MM.1S (cell line): ENCODE measurements around the gene SRP19.

Experiments used
- DNase-seq: peaks from one replicate; pipeline ENCODE4 v3.0.0-alpha.2; 2015
- H2AFZ ChIP-seq: fragments of 300-600 bp; sonication (generic); 2 replicates; pipeline ENCODE4 v1.6.0; 2016; ENCODE audit warnings: antibody characterized with exemption, low read length
- H3F3A ChIP-seq: fragments of 300-600 bp; sonication (generic); 2 replicates; pipeline ENCODE4 v1.6.1; 2016; ENCODE audit warnings: mild to moderate bottlenecking, antibody characterized with exemption, low read length, moderate library complexity, mixed read lengths; ENCODE audit not compliant: insufficient read depth
- H3K27ac ChIP-seq: fragments of 300-600 bp; sonication (generic); 2 replicates; pipeline ENCODE4 v1.5.1; 2016; ENCODE audit warnings: mild to moderate bottlenecking, low read length
- H3K27me3 ChIP-seq: fragments of 300-600 bp; sonication (generic); replicated peaks from 2 replicates; pipeline ENCODE4 v1.6.0; 2016; ENCODE audit warnings: low read length; ENCODE audit not compliant: insufficient read depth
- H3K36me3 ChIP-seq: fragments of 300-600 bp; sonication (generic); replicated peaks from 2 replicates; pipeline ENCODE4 v1.6.1; 2016; ENCODE audit warnings: mild to moderate bottlenecking, low read length, mixed read lengths; ENCODE audit not compliant: insufficient read depth
- H3K4me1 ChIP-seq: fragments of 300-600 bp; sonication (generic); 2 replicates; pipeline ENCODE4 v1.6.1; 2016; ENCODE audit warnings: low read length, mixed read lengths
- H3K4me2 ChIP-seq: fragments of 300-600 bp; sonication (generic); 2 replicates; pipeline ENCODE4 v1.6.0; 2016; ENCODE audit warnings: low read depth, low read length
- H3K4me3 ChIP-seq: fragments of 300-600 bp; sonication (generic); 2 replicates; pipeline ENCODE4 v1.5.1; 2016; ENCODE audit warnings: low read length, mixed read lengths
- H3K79me2 ChIP-seq: fragments of 300-600 bp; sonication (generic); 2 replicates; pipeline ENCODE4 v1.6.1; 2016; ENCODE audit warnings: mixed run types, low read length, mixed read lengths
- H3K9ac ChIP-seq: fragments of 300-600 bp; sonication (generic); 2 replicates; pipeline ENCODE4 v1.6.1; 2016; ENCODE audit warnings: low read length, mixed read lengths
- H3K9me2 ChIP-seq: fragments of 300-600 bp; sonication (generic); replicated peaks from 2 replicates; pipeline ENCODE4 v1.6.1; 2016; ENCODE audit warnings: mild to moderate bottlenecking, low read length, mixed read lengths; ENCODE audit not compliant: insufficient read depth
- H3K9me3 ChIP-seq: fragments of 300-600 bp; sonication (generic); replicated peaks from 2 replicates; pipeline ENCODE4 v1.6.1; 2016; ENCODE audit warnings: mild to moderate bottlenecking, low read length, mixed read lengths; ENCODE audit not compliant: insufficient read depth
- H4K20me1 ChIP-seq: fragments of 300-600 bp; sonication (generic); 2 replicates; pipeline ENCODE4 v1.6.1; 2016; ENCODE audit warnings: mild to moderate bottlenecking, low read length, moderate library complexity, mixed read lengths; ENCODE audit not compliant: insufficient read depth
- EZH2 ChIP-seq: fragments of 300-600 bp; sonication (generic); optimal IDR thresholded peaks from 2 replicates; pipeline ENCODE3; 2017; ENCODE audit warnings: low read depth, mild to moderate bottlenecking, antibody characterized with exemption, low read length, mixed read lengths
- EZH2phosphoT487 ChIP-seq: fragments of 300-600 bp; sonication (generic); IDR thresholded peaks from 2 replicates; pipeline ENCODE4 v1.6.1; 2018; ENCODE audit warnings: antibody characterized with exemption, low read length
- TF ChIP-seq, protein P1 (sequence below): fragments of 300-600 bp; sonication (generic); IDR thresholded peaks from 2 replicates; pipeline ENCODE4 v1.5.1; 2016; ENCODE audit warnings: antibody characterized with exemption, low read length, mixed read lengths

SRP19 gene

DNA sequence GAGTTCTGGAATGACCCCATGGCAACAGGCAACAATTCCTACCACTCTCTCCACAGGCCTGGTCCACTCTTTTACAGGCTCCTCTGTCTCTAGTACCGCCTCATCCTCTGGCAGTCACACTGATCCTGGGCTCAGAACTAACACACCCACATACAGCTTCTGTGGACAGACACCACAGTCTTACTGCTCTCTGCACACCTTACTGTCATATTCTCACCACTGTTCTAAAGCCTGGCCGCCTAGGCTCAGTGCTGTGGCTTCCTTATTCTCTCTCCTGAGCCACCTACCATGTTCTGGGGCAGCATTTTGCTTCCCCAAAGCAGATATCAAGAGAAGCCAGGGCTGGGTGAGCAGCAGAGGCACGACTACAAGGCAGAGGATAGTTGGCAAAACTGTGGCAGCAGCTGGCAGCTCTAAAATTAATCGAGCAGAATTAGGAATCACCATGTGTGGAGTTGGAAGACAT is 46.1 kb downstream of the SRP19 start:
- 0 out of 2 replicates have a peak, but pooled peaks cover 7% of the 10 kb centered on the region for H4K20me1 ChIP-seq
- H3K79me2 ChIP-seq: peaks cover 82% of the 10 kb centered on the region
- H2AFZ ChIP-seq: no peak overlapping the region

DNA sequence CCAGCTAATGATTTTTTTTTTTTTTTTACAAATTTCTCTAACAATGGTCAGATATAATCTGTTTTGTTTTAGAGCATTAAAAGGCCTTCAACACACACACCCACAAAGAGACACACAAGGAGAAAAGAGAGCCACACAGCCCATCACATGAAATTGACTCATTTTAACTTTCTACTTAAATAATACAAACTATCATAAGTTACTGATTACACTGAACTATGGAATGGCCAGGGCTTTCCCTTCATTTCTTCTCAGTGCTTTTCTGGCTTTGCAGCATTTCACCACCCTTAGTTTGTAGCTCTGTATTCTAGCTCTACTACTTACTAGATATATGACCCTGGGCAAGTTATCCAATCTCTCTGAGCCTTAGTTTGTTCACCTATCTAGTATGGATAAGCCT is 47.8 kb downstream of the SRP19 start:
- TF ChIP-seq, protein P1, sequence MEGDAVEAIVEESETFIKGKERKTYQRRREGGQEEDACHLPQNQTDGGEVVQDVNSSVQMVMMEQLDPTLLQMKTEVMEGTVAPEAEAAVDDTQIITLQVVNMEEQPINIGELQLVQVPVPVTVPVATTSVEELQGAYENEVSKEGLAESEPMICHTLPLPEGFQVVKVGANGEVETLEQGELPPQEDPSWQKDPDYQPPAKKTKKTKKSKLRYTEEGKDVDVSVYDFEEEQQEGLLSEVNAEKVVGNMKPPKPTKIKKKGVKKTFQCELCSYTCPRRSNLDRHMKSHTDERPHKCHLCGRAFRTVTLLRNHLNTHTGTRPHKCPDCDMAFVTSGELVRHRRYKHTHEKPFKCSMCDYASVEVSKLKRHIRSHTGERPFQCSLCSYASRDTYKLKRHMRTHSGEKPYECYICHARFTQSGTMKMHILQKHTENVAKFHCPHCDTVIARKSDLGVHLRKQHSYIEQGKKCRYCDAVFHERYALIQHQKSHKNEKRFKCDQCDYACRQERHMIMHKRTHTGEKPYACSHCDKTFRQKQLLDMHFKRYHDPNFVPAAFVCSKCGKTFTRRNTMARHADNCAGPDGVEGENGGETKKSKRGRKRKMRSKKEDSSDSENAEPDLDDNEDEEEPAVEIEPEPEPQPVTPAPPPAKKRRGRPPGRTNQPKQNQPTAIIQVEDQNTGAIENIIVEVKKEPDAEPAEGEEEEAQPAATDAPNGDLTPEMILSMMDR: no peak
- TF ChIP-seq EZH2: no peak
- no peak for TF ChIP-seq EZH2phosphoT487
- H3K79me2 ChIP-seq: peaks cover 80% of the 10 kb centered on the region
- H3K36me3 ChIP-seq: peaks cover 4% of the 10 kb centered on the region; the same call in 1 of the 2 replicates

More for the DNA sequence above, 46.1 kb downstream of the SRP19 start:
- H3K27me3 ChIP-seq: no peaks in the 10 kb centered on the region
- 0 out of 2 replicates have a peak, but pooled peaks cover 7% of the 10 kb centered on the region for H3K4me1 ChIP-seq
- H3K36me3 ChIP-seq: peaks cover 4% of the 10 kb centered on the region; the same call in 1 of the 2 replicates
- no peak overlapping the region for H3K9ac ChIP-seq
- H3K9me3 ChIP-seq: no peaks in the 10 kb centered on the region
- DNase-seq: no peak
- H3K4me2 ChIP-seq: no peak overlapping the region
- TF ChIP-seq, protein P1: no peak
- TF ChIP-seq EZH2: no peak
- no peak for TF ChIP-seq EZH2phosphoT487
- no peaks in the 10 kb centered on the region for H3K9me2 ChIP-seq
- H3K27ac ChIP-seq: no peak overlapping the region
- H3K4me3 ChIP-seq: no peak overlapping the region
- H3F3A ChIP-seq: peaks cover 3% of the 10 kb centered on the region; the same call in 1 of the 2 replicates

DNA sequence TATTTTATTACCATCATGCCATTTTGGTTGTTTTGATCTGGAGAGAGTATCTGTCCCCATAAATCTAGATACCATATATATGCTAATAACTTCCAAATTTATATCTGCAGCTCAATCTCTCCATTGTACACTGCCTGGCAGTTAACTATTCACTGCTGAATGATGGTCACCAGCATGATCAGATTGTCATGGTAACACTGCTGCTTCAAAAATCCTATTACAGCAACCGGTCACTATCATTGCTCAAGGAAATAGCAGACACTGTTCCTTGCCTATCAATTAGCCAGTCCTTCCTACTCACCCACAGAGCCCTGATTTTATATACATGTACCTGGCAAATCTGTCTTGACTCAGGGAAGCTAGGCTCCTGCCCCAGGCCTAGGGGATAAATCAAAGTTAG is 49.4 kb downstream of the SRP19 start:
- no peaks in the 10 kb centered on the region for H3K27me3 ChIP-seq
- 0 out of 2 replicates have a peak, but pooled peaks cover 7% of the 10 kb centered on the region for H4K20me1 ChIP-seq
- peaks cover 3% of the 10 kb centered on the region; the same call in 1 of the 2 replicates for H3F3A ChIP-seq
- H3K9me3 ChIP-seq: no peaks in the 10 kb centered on the region
- H3K4me2 ChIP-seq: no peak overlapping the region
- H3K36me3 ChIP-seq: peaks cover 4% of the 10 kb centered on the region; the same call in 1 of the 2 replicates
- TF ChIP-seq, protein P1: no peak
- TF ChIP-seq EZH2phosphoT487 (no peak), EZH2 (no peak)
- H3K4me3 ChIP-seq: no peak overlapping the region
- no peaks in the 10 kb centered on the region for H3K9me2 ChIP-seq
- no peak overlapping the region for H3K9ac ChIP-seq
- no peak overlapping the region for H3K27ac ChIP-seq
- H3K79me2 ChIP-seq: peaks cover 82% of the 10 kb centered on the region
- H2AFZ ChIP-seq: no peak overlapping the region
- no peak for DNase-seq
- H3K4me1 ChIP-seq: 0 out of 2 replicates have a peak, but pooled peaks cover 7% of the 10 kb centered on the region

More for the DNA sequence above, 47.8 kb downstream of the SRP19 start:
- Histone ChIP-seq H3K4me1 (0 out of 2 replicates have a peak, but pooled peaks cover 7% of the 10 kb centered on the region), H3K9ac (no peak overlapping the region), H3K4me3 (no peak overlapping the region), H2AFZ (no peak overlapping the region), H3K9me3 (no peaks in the 10 kb centered on the region), H4K20me1 (0 out of 2 replicates have a peak, but pooled peaks cover 7% of the 10 kb centered on the region), H3K27me3 (no peaks in the 10 kb centered on the region), H3K27ac (no peak overlapping the region), H3K4me2 (no peak overlapping the region), H3F3A (peaks cover 3% of the 10 kb centered on the region; the same call in 1 of the 2 replicates), H3K9me2 (no peaks in the 10 kb centered on the region)
- DNase-seq: no peak
